HCT116 (cell line): ENCODE results near the gene CMC1. TPM values are rescaled to one million over a fixed set of nuclear protein-coding genes. Genes with fewer than 3 reads are reported as not detected.

Source experiments
- ATAC-seq: fragments of 200-7000 bp; cut with Tn5 transposase; 2 replicates; pipeline ENCODE4 v1.9.1; 2020; ENCODE audit warnings: mild to moderate bottlenecking, moderate library complexity
- BruUV-seq: library from RNA; stranded (reverse); fragments of 400-500 nt; replicated peaks from 2 replicates; lab custom pipeline; 2021; lab: Mats Ljungman, UMichigan
- CTCF ChIA-PET: fragments of 300-600 bp; sonication (Branson Sonifier 250); formaldehyde crosslinking; loops from one replicate; lab custom pipeline; 2021; ENCODE audit warnings: antibody characterized with exemption; lab: Charles Lee
- POLR2A ChIA-PET: fragments of 300-600, 350-600 bp; sonication (Branson Sonifier 250); formaldehyde crosslinking; loops from one replicate; lab custom pipeline; 2021; ENCODE audit warnings: antibody characterized with exemption; lab: Charles Lee
- RAD21 ChIA-PET, 2 experiments: fragments of 300-600 bp; sonication (Branson Sonifier 250); formaldehyde crosslinking; loops; one replicate each; lab custom pipeline; 2023; ENCODE audit warnings: low total read pairs in 2 of 2; ENCODE audit not compliant: uncharacterized antibody in 2 of 2, unreplicated experiment in 2 of 2, low non-redundant PET in 1 of 2; lab: Charles Lee
- DNase-seq: peaks from one replicate; pipeline ENCODE4 v3.0.0-alpha.2; 2010; ENCODE audit warnings: low read depth, low spot score
- H2AFZ ChIP-seq: fragments of 200-600 bp; shearing (Covaris generic), sonication (generic); 2 replicates; pipeline ENCODE4 v1.6.1; 2017; ENCODE audit warnings: low read depth, mixed run types, mixed read lengths, antibody characterized with exemption, low read length; ENCODE audit not compliant: poor library complexity, severe bottlenecking
- H3K27ac ChIP-seq: 2 replicates; pipeline ENCODE4 v1.5.1; 2012; ENCODE audit warnings: low read depth, low read length
- H3K27me3 ChIP-seq: fragments of 200-600 bp; sonication (generic); 2 replicates; pipeline ENCODE4 v1.6.1; 2016; ENCODE audit warnings: mixed run types, low read length, mixed read lengths; ENCODE audit not compliant: insufficient read depth
- H3K36me3 ChIP-seq, 2 experiments: fragments of 200-500 bp in 1 of 2; fragments of 200-600 bp in 1 of 2; sonication (Bioruptor generic) in 1 of 2; sonication (generic) in 1 of 2; 2 replicates each; pipeline versions ENCODE4 v1.5.1 to v1.6.1; 2014 to 2016; ENCODE audit warnings: low read length in 2 of 2, inconsistent platforms in 1 of 2, mixed read lengths in 1 of 2, mixed run types in 1 of 2; ENCODE audit not compliant: insufficient read depth in 2 of 2, control insufficient read depth in 1 of 2
- H3K4me1 ChIP-seq, 2 experiments: fragments of 200-600 bp in 1 of 2; sonication (generic) in 1 of 2; 2 replicates each; pipeline versions ENCODE4 v1.5.1 to v1.6.1; 2012 to 2017; ENCODE audit warnings: low read length in 2 of 2, inconsistent platforms in 1 of 2, mild to moderate bottlenecking in 1 of 2, mixed read lengths in 1 of 2, mixed run types in 1 of 2, moderate library complexity in 1 of 2; ENCODE audit not compliant: insufficient read depth in 2 of 2, control insufficient read depth in 1 of 2
- H3K4me2 ChIP-seq: fragments of 200-600 bp; sonication (generic); 2 replicates; pipeline ENCODE4 v1.6.1; 2017; ENCODE audit warnings: mixed run types, low read length, mixed read lengths
- H3K4me3 ChIP-seq, 2 experiments: fragments of 200-600 bp in 1 of 2; sonication (generic) in 1 of 2; replicated peaks in 1 of 2; 2 replicates each; pipeline ENCODE4 v1.5.1; 2011 to 2016; ENCODE audit warnings: low read length in 2 of 2, control low read depth in 1 of 2, low read depth in 1 of 2, mild to moderate bottlenecking in 1 of 2, mixed read lengths in 1 of 2, mixed run types in 1 of 2
- H3K79me2 ChIP-seq: fragments of 200-600 bp; sonication (generic); 2 replicates; pipeline ENCODE4 v1.6.1; 2017; ENCODE audit warnings: mild to moderate bottlenecking, mixed run types, low read length, moderate library complexity, mixed read lengths; ENCODE audit not compliant: insufficient read depth
- H3K9ac ChIP-seq: fragments of 200-600 bp; sonication (generic); 2 replicates; pipeline ENCODE4 v1.6.1; 2016; ENCODE audit warnings: low read length, mixed read lengths
- H3K9me2 ChIP-seq: fragments of 200-600 bp; sonication (generic), shearing (Covaris generic); 2 replicates; pipeline ENCODE4 v1.6.1; 2017; ENCODE audit warnings: mixed run types, mild to moderate bottlenecking, moderate library complexity; ENCODE audit not compliant: insufficient read depth
- H3K9me3 ChIP-seq, 2 experiments: fragments of 200-500 bp in 1 of 2; fragments of 200-600 bp in 1 of 2; sonication (Bioruptor generic) in 1 of 2; sonication (generic) in 1 of 2; 2 replicates each; pipeline ENCODE4 v1.6.1; 2014 to 2017; ENCODE audit warnings: low read length in 2 of 2, mixed read lengths in 2 of 2, inconsistent platforms in 1 of 2, low read depth in 1 of 2, mild to moderate bottlenecking in 1 of 2, mixed run types in 1 of 2, moderate library complexity in 1 of 2; ENCODE audit not compliant: control insufficient read depth in 1 of 2, insufficient read depth in 1 of 2
- H4K20me1 ChIP-seq: fragments of 200-600 bp; sonication (generic), shearing (Covaris generic); 2 replicates; pipeline ENCODE4 v1.6.1; 2017; ENCODE audit warnings: mixed run types, mild to moderate bottlenecking, moderate library complexity; ENCODE audit not compliant: insufficient read depth
- CEBPB ChIP-seq: IDR thresholded peaks from 2 replicates; pipeline ENCODE4 v1.6.1; 2012; ENCODE audit warnings: low read depth
- ELF1 ChIP-seq: IDR thresholded peaks from 2 replicates; pipeline ENCODE4 v1.6.1; 2012; ENCODE audit warnings: low read depth, borderline replicate concordance
- EZH2 ChIP-seq: fragments of 200-600 bp; sonication (generic); IDR thresholded peaks from 2 replicates; pipeline ENCODE4 v1.6.1; 2017; ENCODE audit warnings: antibody characterized with exemption, mixed run types
- EZH2phosphoT487 ChIP-seq: fragments of 200-600 bp; IDR thresholded peaks from 2 replicates; pipeline ENCODE4 v1.6.1; 2018; ENCODE audit warnings: antibody characterized with exemption, borderline replicate concordance
- FOSL1 ChIP-seq: IDR thresholded peaks from 2 replicates; pipeline ENCODE4 v1.6.1; 2012; ENCODE audit warnings: low read depth
- JUND ChIP-seq: IDR thresholded peaks from 2 replicates; pipeline ENCODE4 v1.6.1; 2012
- MAX ChIP-seq: IDR thresholded peaks from 2 replicates; pipeline ENCODE4 v1.6.1; 2012
- POLR2A ChIP-seq: IDR thresholded peaks from 2 replicates; pipeline ENCODE4 v1.7.0; 2011; ENCODE audit warnings: borderline replicate concordance; ENCODE audit not compliant: insufficient read depth, insufficient read length; ENCODE audit errors: extremely low read depth
- RAD21 ChIP-seq: IDR thresholded peaks from 2 replicates; pipeline ENCODE4 v1.6.1; 2012; ENCODE audit warnings: low read depth, mild to moderate bottlenecking
- SIN3A ChIP-seq: IDR thresholded peaks from 2 replicates; pipeline ENCODE4 v1.6.1; 2012; ENCODE audit warnings: low read depth
- SP1 ChIP-seq: IDR thresholded peaks from 2 replicates; pipeline ENCODE4 v1.6.1; 2012; ENCODE audit warnings: low read depth
- SRF ChIP-seq: IDR thresholded peaks from 2 replicates; pipeline ENCODE4 v1.6.1; 2012; ENCODE audit warnings: low read depth
- YY1 ChIP-seq: IDR thresholded peaks from 2 replicates; pipeline ENCODE4 v1.6.1; 2011; ENCODE audit warnings: low read length, low read depth, moderate library complexity, mild to moderate bottlenecking; ENCODE audit not compliant: insufficient replicate concordance; ENCODE audit errors: extremely low read depth
- ZBTB33 ChIP-seq: IDR thresholded peaks from 2 replicates; pipeline ENCODE4 v1.6.1; 2011; ENCODE audit warnings: mild to moderate bottlenecking, low read length, moderate library complexity; ENCODE audit not compliant: insufficient replicate concordance; ENCODE audit errors: extremely low read depth
- ZNF274 ChIP-seq: fragments of 200-500 bp; sonication (Bioruptor generic); IDR thresholded peaks from 2 replicates; pipeline ENCODE4 v1.6.1; 2014; ENCODE audit warnings: mild to moderate bottlenecking, low read depth, low read length, inconsistent platforms
- intact Hi-C: fragments of 100-400 bp; cut with micrococcal nuclease; formaldehyde crosslinking; loops from 2 replicates; pipeline ENCODE4 v1.10.0; 2022
- total RNA-seq: library from RNA; stranded (reverse); gene quantifications from one replicate; pipeline ENCODE4 v1.2.1, GENCODE V29; 2021; ENCODE audit not compliant: unreplicated experiment
- TF ChIP-seq, protein P1 (sequence below): IDR thresholded peaks from 2 replicates; pipeline ENCODE4 v1.6.1; 2012
- TF ChIP-seq, protein P2 (sequence below), 3 experiments: fragments of 200-600 bp in 1 of 3; sonication (generic) in 1 of 3; IDR thresholded peaks in 2 of 3; conservative IDR thresholded peaks in 1 of 3; 2 replicates each; pipeline ENCODE4 v1.5.1; 2012 to 2017; ENCODE audit warnings: low read depth in 2 of 3, low read length in 2 of 3, antibody characterized with exemption in 1 of 3, borderline replicate concordance in 1 of 3, control low read depth in 1 of 3, mild to moderate bottlenecking in 1 of 3, mixed read lengths in 1 of 3, mixed run types in 1 of 3, moderate library complexity in 1 of 3; ENCODE audit not compliant: insufficient read depth in 1 of 3
- TF ChIP-seq, protein P3 (sequence below): IDR thresholded peaks from 2 replicates; pipeline ENCODE4 v1.6.1; 2012; ENCODE audit warnings: low read depth

The CMC1 gene
- total RNA-seq, 1 experiment from 2014 or later, result 29.0 TPM

- H3K4me2 ChIP-seq, result no peak overlapping the region
- H3K4me3 ChIP-seq, result no peak overlapping the region
- no TSS peak for BruUV-seq
- ChIA-PET POLR2A (no interaction called here), RAD21 (no interaction called here), CTCF (no interaction called here)
- H3K27me3 ChIP-seq, result no peaks in the 10 kb centered on the region
- H3K4me1 ChIP-seq, result no peaks in the 10 kb centered on the region
- H3K9me3 ChIP-seq, result no peaks in the 10 kb centered on the region
- H3K27ac ChIP-seq, result no peak overlapping the region
- no peaks in the 10 kb centered on the region for H3K9me2 ChIP-seq
- ATAC-seq, result no peak
- H4K20me1 ChIP-seq, result no peaks in the 10 kb centered on the region
- no peaks in the 10 kb centered on the region for H3K36me3 ChIP-seq
- no peak overlapping the region for H3K9ac ChIP-seq
- no peak for DNase-seq
- no peak overlapping the region for H2AFZ ChIP-seq
- TF ChIP-seq, protein P1, sequence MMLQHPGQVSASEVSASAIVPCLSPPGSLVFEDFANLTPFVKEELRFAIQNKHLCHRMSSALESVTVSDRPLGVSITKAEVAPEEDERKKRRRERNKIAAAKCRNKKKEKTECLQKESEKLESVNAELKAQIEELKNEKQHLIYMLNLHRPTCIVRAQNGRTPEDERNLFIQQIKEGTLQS, result no peak
- TF ChIP-seq SP1, result no peak
- TF ChIP-seq EZH2, result no peak
- TF ChIP-seq POLR2A, result no peak
- no peak for TF ChIP-seq FOSL1
- TF ChIP-seq ELF1, result no peak
- no peak for TF ChIP-seq RAD21
- no peak for TF ChIP-seq SRF
- TF ChIP-seq EZH2phosphoT487, result no peak
- TF ChIP-seq, protein P2, sequence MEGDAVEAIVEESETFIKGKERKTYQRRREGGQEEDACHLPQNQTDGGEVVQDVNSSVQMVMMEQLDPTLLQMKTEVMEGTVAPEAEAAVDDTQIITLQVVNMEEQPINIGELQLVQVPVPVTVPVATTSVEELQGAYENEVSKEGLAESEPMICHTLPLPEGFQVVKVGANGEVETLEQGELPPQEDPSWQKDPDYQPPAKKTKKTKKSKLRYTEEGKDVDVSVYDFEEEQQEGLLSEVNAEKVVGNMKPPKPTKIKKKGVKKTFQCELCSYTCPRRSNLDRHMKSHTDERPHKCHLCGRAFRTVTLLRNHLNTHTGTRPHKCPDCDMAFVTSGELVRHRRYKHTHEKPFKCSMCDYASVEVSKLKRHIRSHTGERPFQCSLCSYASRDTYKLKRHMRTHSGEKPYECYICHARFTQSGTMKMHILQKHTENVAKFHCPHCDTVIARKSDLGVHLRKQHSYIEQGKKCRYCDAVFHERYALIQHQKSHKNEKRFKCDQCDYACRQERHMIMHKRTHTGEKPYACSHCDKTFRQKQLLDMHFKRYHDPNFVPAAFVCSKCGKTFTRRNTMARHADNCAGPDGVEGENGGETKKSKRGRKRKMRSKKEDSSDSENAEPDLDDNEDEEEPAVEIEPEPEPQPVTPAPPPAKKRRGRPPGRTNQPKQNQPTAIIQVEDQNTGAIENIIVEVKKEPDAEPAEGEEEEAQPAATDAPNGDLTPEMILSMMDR (IDR thresholded peaks at IDR 0.05 in 2 of 3, conservative IDR thresholded peaks at IDR 0.05 in 1 of 3; ENCODE audit: borderline replicate concordance in 1 of 3, insufficient read depth in 1 of 3, low read depth in 2 of 3, low read length in 2 of 3), result no peak
- TF ChIP-seq ZBTB33, result no peak
- no peak for TF ChIP-seq CEBPB
- TF ChIP-seq, protein P3, sequence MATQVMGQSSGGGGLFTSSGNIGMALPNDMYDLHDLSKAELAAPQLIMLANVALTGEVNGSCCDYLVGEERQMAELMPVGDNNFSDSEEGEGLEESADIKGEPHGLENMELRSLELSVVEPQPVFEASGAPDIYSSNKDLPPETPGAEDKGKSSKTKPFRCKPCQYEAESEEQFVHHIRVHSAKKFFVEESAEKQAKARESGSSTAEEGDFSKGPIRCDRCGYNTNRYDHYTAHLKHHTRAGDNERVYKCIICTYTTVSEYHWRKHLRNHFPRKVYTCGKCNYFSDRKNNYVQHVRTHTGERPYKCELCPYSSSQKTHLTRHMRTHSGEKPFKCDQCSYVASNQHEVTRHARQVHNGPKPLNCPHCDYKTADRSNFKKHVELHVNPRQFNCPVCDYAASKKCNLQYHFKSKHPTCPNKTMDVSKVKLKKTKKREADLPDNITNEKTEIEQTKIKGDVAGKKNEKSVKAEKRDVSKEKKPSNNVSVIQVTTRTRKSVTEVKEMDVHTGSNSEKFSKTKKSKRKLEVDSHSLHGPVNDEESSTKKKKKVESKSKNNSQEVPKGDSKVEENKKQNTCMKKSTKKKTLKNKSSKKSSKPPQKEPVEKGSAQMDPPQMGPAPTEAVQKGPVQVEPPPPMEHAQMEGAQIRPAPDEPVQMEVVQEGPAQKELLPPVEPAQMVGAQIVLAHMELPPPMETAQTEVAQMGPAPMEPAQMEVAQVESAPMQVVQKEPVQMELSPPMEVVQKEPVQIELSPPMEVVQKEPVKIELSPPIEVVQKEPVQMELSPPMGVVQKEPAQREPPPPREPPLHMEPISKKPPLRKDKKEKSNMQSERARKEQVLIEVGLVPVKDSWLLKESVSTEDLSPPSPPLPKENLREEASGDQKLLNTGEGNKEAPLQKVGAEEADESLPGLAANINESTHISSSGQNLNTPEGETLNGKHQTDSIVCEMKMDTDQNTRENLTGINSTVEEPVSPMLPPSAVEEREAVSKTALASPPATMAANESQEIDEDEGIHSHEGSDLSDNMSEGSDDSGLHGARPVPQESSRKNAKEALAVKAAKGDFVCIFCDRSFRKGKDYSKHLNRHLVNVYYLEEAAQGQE, result no peak
- TF ChIP-seq YY1, result no peak
- TF ChIP-seq SIN3A, result no peak
- no peak for TF ChIP-seq MAX
- no peak for TF ChIP-seq ZNF274
- TF ChIP-seq JUND, result no peak
- H3K79me2 ChIP-seq, result no peaks in the 10 kb centered on the region
- intact Hi-C loops, result no loop called here
Observed at GRCh38 chr3:28218917-28219198, 22.6 kb upstream of the CMC1 start.
